Neural progenitor cell (in vitro differentiated cells): ENCODE results near the gene DBI. TPM values are rescaled to one million over a fixed set of nuclear protein-coding genes. Genes with fewer than 3 reads are reported as not detected.
A peak's percentile ranks its signal among the peaks of the same experiment; 100 is the strongest.

Experiments used
- DNase-seq: peaks from one replicate; pipeline ENCODE4 v3.0.0-alpha.2; 2016; ENCODE audit warnings: low spot score
- H2AFZ ChIP-seq: fragments of 200-600 bp; sonication (generic); replicated peaks from 2 replicates; pipeline ENCODE4 v1.6.1; 2016; ENCODE audit warnings: antibody characterized with exemption
- H3F3A ChIP-seq: fragments of 200-600 bp; sonication (generic); 2 replicates; pipeline ENCODE4 v1.6.1; 2016; ENCODE audit warnings: antibody characterized with exemption, low read depth
- H3K27ac ChIP-seq: fragments of 200-600 bp; sonication (generic); 2 replicates; pipeline ENCODE4 v1.5.1; 2016; ENCODE audit warnings: mild to moderate bottlenecking
- H3K27me3 ChIP-seq: fragments of 200-600 bp; sonication (generic); 2 replicates; pipeline ENCODE4 v1.6.1; 2016; ENCODE audit warnings: mild to moderate bottlenecking, moderate library complexity
- H3K36me3 ChIP-seq: fragments of 200-600 bp; sonication (generic); 2 replicates; pipeline ENCODE4 v1.5.1; 2016
- H3K4me1 ChIP-seq: fragments of 200-600 bp; sonication (generic); 2 replicates; pipeline ENCODE4 v1.6.1; 2016; ENCODE audit warnings: mixed run types
- H3K4me2 ChIP-seq: fragments of 200-600 bp; sonication (generic); 2 replicates; pipeline ENCODE4 v1.6.1; 2016
- H3K4me3 ChIP-seq: fragments of 200-600 bp; sonication (generic); 2 replicates; pipeline ENCODE4 v1.5.1; 2016
- H3K79me2 ChIP-seq: fragments of 200-600 bp; sonication (generic); 2 replicates; pipeline ENCODE4 v1.6.1; 2016; ENCODE audit warnings: low read depth
- H3K9ac ChIP-seq: fragments of 200-600 bp; sonication (generic); 2 replicates; pipeline ENCODE4 v1.6.1; 2016
- H3K9me3 ChIP-seq: fragments of 200-600 bp; sonication (generic); 2 replicates; pipeline ENCODE4 v1.5.1; 2016; ENCODE audit warnings: low read depth
- H4K20me1 ChIP-seq: fragments of 200-600 bp; sonication (generic); 2 replicates; pipeline ENCODE4 v1.6.1; 2016; ENCODE audit warnings: low read depth
- H3K27ac Mint-ChIP-seq: 3 replicates; pipeline ENCODE4 v1.8.0; 2021; ENCODE audit warnings: mixed read lengths
- H3K27me3 Mint-ChIP-seq: 2 replicates; pipeline ENCODE4 v1.8.0; 2022; ENCODE audit warnings: low read depth, mild to moderate bottlenecking, inconsistent platforms, moderate library complexity, mixed read lengths; ENCODE audit not compliant: insufficient read depth
- H3K36me3 Mint-ChIP-seq: 3 replicates; pipeline ENCODE4 v1.8.0; 2021; ENCODE audit warnings: mixed read lengths
- H3K4me1 Mint-ChIP-seq: 3 replicates; pipeline ENCODE4 v1.8.0; 2021; ENCODE audit warnings: mixed read lengths
- H3K4me3 Mint-ChIP-seq: 3 replicates; pipeline ENCODE4 v1.8.0; 2021; ENCODE audit warnings: mild to moderate bottlenecking, moderate library complexity, mixed read lengths
- H3K9me3 Mint-ChIP-seq: 3 replicates; pipeline ENCODE4 v1.8.0; 2020; ENCODE audit warnings: mixed read lengths
- EZH2 ChIP-seq: fragments of 200-600 bp; sonication (generic); IDR thresholded peaks from 2 replicates; pipeline ENCODE4 v1.6.1; 2017; ENCODE audit warnings: antibody characterized with exemption, mild to moderate bottlenecking, moderate library complexity
- EZH2phosphoT487 ChIP-seq: fragments of 200-600 bp; sonication (generic); IDR thresholded peaks from 2 replicates; pipeline ENCODE4 v1.6.1; 2017; ENCODE audit warnings: antibody characterized with exemption
- total RNA-seq: library from RNA; depleted of rRNA; stranded (reverse); fragments of >200 nt; gene quantifications from 2 replicates; pipeline ENCODE4 v1.2.3, GENCODE V29; 2015; ENCODE audit warnings: low replicate concordance
- TF ChIP-seq, protein P1 (sequence below): fragments of 200-600 bp; sonication (generic); IDR thresholded peaks from 2 replicates; pipeline ENCODE4 v1.5.1; 2017; ENCODE audit warnings: antibody characterized with exemption, mild to moderate bottlenecking

DBI gene
- total RNA-seq, 1 donor from 2014 or later: 238 TPM

DNA sequence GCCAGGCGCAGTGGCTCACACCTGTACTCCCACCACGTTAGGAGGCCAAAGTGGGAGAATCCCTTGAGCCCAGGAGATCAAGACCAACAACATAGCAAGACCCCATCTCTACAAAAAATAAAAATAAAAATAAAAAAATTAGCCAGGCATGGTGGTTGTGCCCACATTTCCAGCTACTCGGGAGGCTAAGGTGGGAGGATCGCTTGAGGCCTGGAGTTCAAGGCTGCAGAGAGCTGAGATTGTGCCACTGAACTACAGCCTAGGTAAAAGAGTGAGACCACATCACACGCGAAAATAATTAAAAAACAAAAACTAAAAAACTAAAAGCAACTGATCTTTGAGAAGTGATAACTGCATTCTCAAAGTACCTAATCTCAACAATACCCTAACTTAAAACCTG lies 2.0 kb upstream of the DBI start:
- Histone ChIP-seq H3K4me2 (peak overlapping the region; percentile 83), H3K9me3 (no peaks in the 10 kb centered on the region)

DNA sequence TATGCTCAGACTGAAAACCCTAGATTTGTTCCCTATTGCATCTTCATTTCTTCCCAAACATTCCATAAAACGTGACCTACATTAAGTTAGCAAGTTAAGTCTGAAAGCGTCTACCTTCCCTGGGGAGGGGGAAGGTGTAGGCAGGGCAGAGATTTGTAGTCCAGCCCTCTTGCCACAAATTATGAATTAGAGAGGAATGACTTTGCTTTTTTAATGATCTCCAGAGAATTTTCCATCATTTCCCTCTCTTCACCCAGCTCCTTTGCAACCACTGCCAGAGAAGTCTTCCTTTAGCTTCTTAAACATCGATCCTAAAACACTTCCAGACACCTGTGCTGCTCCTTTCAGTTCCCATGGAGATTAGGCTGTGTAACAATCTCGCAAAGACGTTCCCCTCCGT lies 1.3 kb upstream of the DBI start:
- H3K27me3 ChIP-seq: no peaks in the 10 kb centered on the region
- H3K9me3 Mint-ChIP-seq: no peaks in the 10 kb centered on the region
- H4K20me1 ChIP-seq: peaks cover 21% of the 10 kb centered on the region
- H3K27ac ChIP-seq: no peak overlapping the region
- TF ChIP-seq EZH2: no peak
- H3K4me3 ChIP-seq: peak overlapping the region; percentile 68
- H3K36me3 ChIP-seq: no peaks in the 10 kb centered on the region
- H3K27ac Mint-ChIP-seq: no peak overlapping the region
- no peak for DNase-seq
- peaks cover 17% of the 10 kb centered on the region for H3K36me3 Mint-ChIP-seq
- peaks cover 4% of the 10 kb centered on the region for H3K27me3 Mint-ChIP-seq
- H3K79me2 ChIP-seq: peaks cover 44% of the 10 kb centered on the region
- H2AFZ ChIP-seq: no peak overlapping the region
- no peaks in the 10 kb centered on the region for H3F3A ChIP-seq
- no peaks in the 10 kb centered on the region for H3K9me3 ChIP-seq
- H3K9ac ChIP-seq: peak overlapping the region; percentile 21
- peak overlapping the region; percentile 99 for H3K4me3 Mint-ChIP-seq
- H3K4me1 Mint-ChIP-seq: peaks cover 18% of the 10 kb centered on the region
- H3K4me2 ChIP-seq: peak overlapping the region; percentile 83
- peaks cover 18% of the 10 kb centered on the region for H3K4me1 ChIP-seq

More for the DNA sequence above, 2.0 kb upstream of the DBI start:
- no peak overlapping the region for H3K27ac Mint-ChIP-seq
- Histone ChIP-seq H3K9ac (no peak overlapping the region), H3K27ac (no peak overlapping the region), H3K36me3 (no peaks in the 10 kb centered on the region), H4K20me1 (peaks cover 21% of the 10 kb centered on the region), H2AFZ (no peak overlapping the region), H3F3A (no peaks in the 10 kb centered on the region), H3K79me2 (peaks cover 44% of the 10 kb centered on the region), H3K27me3 (no peaks in the 10 kb centered on the region), H3K4me1 (peaks cover 18% of the 10 kb centered on the region), H3K4me3 (peak overlapping the region; percentile 68)
- H3K9me3 Mint-ChIP-seq: no peaks in the 10 kb centered on the region
- H3K4me3 Mint-ChIP-seq: peak overlapping the region; percentile 99
- H3K36me3 Mint-ChIP-seq: peaks cover 12% of the 10 kb centered on the region
- H3K4me1 Mint-ChIP-seq: peaks cover 18% of the 10 kb centered on the region
- TF ChIP-seq, protein P1, sequence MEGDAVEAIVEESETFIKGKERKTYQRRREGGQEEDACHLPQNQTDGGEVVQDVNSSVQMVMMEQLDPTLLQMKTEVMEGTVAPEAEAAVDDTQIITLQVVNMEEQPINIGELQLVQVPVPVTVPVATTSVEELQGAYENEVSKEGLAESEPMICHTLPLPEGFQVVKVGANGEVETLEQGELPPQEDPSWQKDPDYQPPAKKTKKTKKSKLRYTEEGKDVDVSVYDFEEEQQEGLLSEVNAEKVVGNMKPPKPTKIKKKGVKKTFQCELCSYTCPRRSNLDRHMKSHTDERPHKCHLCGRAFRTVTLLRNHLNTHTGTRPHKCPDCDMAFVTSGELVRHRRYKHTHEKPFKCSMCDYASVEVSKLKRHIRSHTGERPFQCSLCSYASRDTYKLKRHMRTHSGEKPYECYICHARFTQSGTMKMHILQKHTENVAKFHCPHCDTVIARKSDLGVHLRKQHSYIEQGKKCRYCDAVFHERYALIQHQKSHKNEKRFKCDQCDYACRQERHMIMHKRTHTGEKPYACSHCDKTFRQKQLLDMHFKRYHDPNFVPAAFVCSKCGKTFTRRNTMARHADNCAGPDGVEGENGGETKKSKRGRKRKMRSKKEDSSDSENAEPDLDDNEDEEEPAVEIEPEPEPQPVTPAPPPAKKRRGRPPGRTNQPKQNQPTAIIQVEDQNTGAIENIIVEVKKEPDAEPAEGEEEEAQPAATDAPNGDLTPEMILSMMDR: no peak
- DNase-seq: no peak
- H3K27me3 Mint-ChIP-seq: peaks cover 4% of the 10 kb centered on the region

DNA sequence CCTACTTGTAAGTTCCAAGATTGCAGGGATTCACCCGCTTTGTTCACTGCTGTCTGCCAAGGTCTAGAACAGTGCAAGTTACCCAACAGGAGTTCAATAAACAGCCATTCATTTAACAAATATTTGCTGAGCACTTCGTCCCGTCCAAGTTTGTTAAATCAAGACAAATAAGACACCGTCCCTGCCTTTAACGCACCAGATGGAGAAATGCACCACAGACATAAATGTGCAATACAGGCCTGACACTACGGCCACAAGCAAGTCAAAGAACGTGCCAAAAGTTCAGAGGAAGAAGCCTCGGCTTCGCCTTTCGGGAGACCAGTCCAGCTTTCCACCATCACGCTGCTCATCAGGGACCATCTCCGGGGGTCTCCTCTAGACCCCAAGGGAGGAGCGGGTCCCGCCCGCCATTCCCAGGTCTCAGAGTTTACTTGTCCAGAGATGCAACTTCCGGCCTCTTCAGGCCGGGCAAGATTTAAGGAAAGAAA lies 572 bp upstream of the DBI start:
- H3K9me3 Mint-ChIP-seq: no peaks in the 10 kb centered on the region
- H3K9me3 ChIP-seq: no peaks in the 10 kb centered on the region
- peaks cover 23% of the 10 kb centered on the region for H3K36me3 Mint-ChIP-seq
- H3K4me1 Mint-ChIP-seq: peaks cover 18% of the 10 kb centered on the region
- DNase-seq: no peak
- H4K20me1 ChIP-seq: peaks cover 21% of the 10 kb centered on the region
- H3K27ac ChIP-seq: no peak overlapping the region
- peaks cover 4% of the 10 kb centered on the region for H3K27me3 Mint-ChIP-seq
- peak overlapping the region; percentile 92 for H3K27ac Mint-ChIP-seq
- peaks cover 44% of the 10 kb centered on the region for H3K79me2 ChIP-seq
- H3K36me3 ChIP-seq: no peaks in the 10 kb centered on the region
- TF ChIP-seq, protein P1: no peak
- no peak for TF ChIP-seq EZH2
- TF ChIP-seq EZH2phosphoT487: no peak
- peak overlapping the region; percentile 83 for H3K4me2 ChIP-seq
- no peaks in the 10 kb centered on the region for H3F3A ChIP-seq
- peak overlapping the region; percentile 39 for H2AFZ ChIP-seq
- peak overlapping the region; percentile 21 for H3K9ac ChIP-seq
- H3K4me3 Mint-ChIP-seq: peak overlapping the region; percentile 99
- H3K4me3 ChIP-seq: peak overlapping the region; percentile 68
- no peaks in the 10 kb centered on the region for H3K27me3 ChIP-seq
- peaks cover 18% of the 10 kb centered on the region for H3K4me1 ChIP-seq

DNA sequence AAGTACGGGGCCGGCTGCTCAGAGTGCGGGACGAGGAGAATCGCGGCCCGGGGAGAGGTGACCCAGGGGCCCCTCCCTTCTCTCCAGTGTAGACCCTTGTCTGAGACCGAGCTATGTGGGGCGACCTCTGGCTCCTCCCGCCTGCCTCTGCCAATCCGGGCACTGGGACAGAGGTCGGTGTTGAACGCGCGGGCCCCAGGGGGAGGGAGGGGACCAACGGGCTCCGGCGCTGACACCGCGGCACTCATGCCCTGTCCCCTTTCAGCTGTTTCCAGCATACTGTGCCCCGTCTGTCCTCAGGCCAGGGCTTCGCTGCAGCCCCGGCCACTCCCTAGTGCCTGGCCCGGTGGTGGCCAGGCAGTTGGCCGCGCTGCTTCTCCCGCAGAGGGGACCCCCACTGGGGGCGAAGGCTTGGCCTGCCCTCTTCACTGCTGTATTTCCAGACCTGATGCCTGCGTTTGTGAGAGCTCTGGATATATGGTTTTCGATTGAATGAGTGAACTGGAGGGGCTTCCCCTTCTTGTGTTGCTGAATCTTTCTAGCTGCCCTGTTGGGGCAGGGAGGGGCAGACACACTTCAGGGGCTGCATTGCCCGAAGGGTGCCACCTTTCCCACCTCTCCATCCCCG lies 809 bp downstream of the DBI start:
- peak overlapping the region; percentile 78 for H3K4me2 ChIP-seq
- no peaks in the 10 kb centered on the region for H3K9me3 Mint-ChIP-seq
- peak overlapping the region; percentile 68 for H3K4me3 ChIP-seq
- H3K4me1 ChIP-seq: peaks cover 18% of the 10 kb centered on the region
- peak overlapping the region; percentile 75 for H2AFZ ChIP-seq
- no peaks in the 10 kb centered on the region for H3K36me3 ChIP-seq
- H3K79me2 ChIP-seq: peaks cover 44% of the 10 kb centered on the region
- no peak for TF ChIP-seq EZH2phosphoT487
- TF ChIP-seq EZH2: no peak
- TF ChIP-seq, protein P1: no peak
- H3K27ac Mint-ChIP-seq: peak overlapping the region; percentile 57
- H3F3A ChIP-seq: no peaks in the 10 kb centered on the region
- H3K36me3 Mint-ChIP-seq: peaks cover 31% of the 10 kb centered on the region
- peaks cover 4% of the 10 kb centered on the region for H3K27me3 Mint-ChIP-seq
- peaks cover 18% of the 10 kb centered on the region for H3K4me1 Mint-ChIP-seq
- H3K9me3 ChIP-seq: no peaks in the 10 kb centered on the region
- peak overlapping the region; percentile 48 for H3K9ac ChIP-seq
- DNase-seq: peak; percentile 83
- H4K20me1 ChIP-seq: peaks cover 21% of the 10 kb centered on the region
- no peak overlapping the region for H3K27ac ChIP-seq
- peak overlapping the region; percentile 99 for H3K4me3 Mint-ChIP-seq
- no peaks in the 10 kb centered on the region for H3K27me3 ChIP-seq
